MM.1S (cell line): Measurements from ENCODE around the gene GRIK1.

Experiments
- EZH2 ChIP-seq: fragments of 300-600 bp; sonication (generic); optimal IDR thresholded peaks from 2 replicates; pipeline ENCODE3; 2017; ENCODE audit warnings: low read depth, mild to moderate bottlenecking, antibody characterized with exemption, low read length, mixed read lengths
- TF ChIP-seq, protein P1 (sequence below): fragments of 300-600 bp; sonication (generic); IDR thresholded peaks from 2 replicates; pipeline ENCODE4 v1.5.1; 2016; ENCODE audit warnings: antibody characterized with exemption, low read length, mixed read lengths

DNA sequence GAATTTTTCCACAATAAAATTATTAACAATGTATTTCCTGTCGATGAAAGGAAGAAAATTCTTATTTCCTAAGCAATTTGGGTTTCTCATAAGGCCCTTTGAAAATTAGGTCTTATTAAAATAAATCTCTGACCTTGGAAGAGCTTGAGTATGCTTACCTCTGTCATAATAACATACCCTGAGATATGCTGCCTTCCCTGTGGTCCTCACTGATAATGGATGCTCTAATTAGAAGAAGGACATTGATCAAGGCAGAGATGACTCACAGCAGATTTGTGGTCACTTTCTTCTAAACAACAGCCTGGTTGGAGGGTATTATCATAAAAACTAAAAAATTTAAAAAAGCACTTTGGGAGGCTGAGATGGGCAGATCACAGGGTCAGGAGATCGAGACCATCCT lies 217.8 kb downstream of the GRIK1 start:
- TF ChIP-seq, protein P1, sequence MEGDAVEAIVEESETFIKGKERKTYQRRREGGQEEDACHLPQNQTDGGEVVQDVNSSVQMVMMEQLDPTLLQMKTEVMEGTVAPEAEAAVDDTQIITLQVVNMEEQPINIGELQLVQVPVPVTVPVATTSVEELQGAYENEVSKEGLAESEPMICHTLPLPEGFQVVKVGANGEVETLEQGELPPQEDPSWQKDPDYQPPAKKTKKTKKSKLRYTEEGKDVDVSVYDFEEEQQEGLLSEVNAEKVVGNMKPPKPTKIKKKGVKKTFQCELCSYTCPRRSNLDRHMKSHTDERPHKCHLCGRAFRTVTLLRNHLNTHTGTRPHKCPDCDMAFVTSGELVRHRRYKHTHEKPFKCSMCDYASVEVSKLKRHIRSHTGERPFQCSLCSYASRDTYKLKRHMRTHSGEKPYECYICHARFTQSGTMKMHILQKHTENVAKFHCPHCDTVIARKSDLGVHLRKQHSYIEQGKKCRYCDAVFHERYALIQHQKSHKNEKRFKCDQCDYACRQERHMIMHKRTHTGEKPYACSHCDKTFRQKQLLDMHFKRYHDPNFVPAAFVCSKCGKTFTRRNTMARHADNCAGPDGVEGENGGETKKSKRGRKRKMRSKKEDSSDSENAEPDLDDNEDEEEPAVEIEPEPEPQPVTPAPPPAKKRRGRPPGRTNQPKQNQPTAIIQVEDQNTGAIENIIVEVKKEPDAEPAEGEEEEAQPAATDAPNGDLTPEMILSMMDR, result no peak
- no peak for TF ChIP-seq EZH2
